ENCODE measurements around the gene MRS2.
A peak's percentile ranks its signal among the peaks of the same experiment; 100 is the strongest.

MRS2 gene

GRCh38 chr6:24425091-24425490 lies 22.4 kb downstream of the MRS2 start:
- TF ChIP-seq CTCF (IDR thresholded peaks at IDR 0.05; ENCODE audit: low read depth, low read length) = no peak
- Histone ChIP-seq H3K27me3 (ENCODE audit: insufficient read depth, low read depth, severe bottlenecking) (no peaks in the 10 kb centered on the region), H3K27ac (no peak overlapping the region), H3K4me3 (ENCODE audit: low read depth, low read length) (no peak overlapping the region), H3K9me3 (ENCODE audit: severe bottlenecking) (no peaks in the 10 kb centered on the region), H3K36me3 (peaks cover 70% of the 10 kb centered on the region)
- DNase-seq = no peak

- no peak for DNase-seq
- Histone ChIP-seq H3K36me3 (peaks cover 55% of the 10 kb centered on the region), H3K27me3 (ENCODE audit: insufficient read depth, low read depth, severe bottlenecking) (no peaks in the 10 kb centered on the region), H3K27ac (no peak overlapping the region), H3K4me3 (ENCODE audit: low read depth, low read length) (no peak overlapping the region), H3K9me3 (ENCODE audit: severe bottlenecking) (no peaks in the 10 kb centered on the region)
- TF ChIP-seq CTCF (IDR thresholded peaks at IDR 0.05; ENCODE audit: low read depth, low read length) = no peak
These were observed 24.2 kb downstream of the MRS2 start for GRCh38 chr6:24426729-24427446.

- H3K36me3 ChIP-seq = peaks cover 37% of the 10 kb centered on the region
- no peaks in the 10 kb centered on the region for H3K27me3 ChIP-seq (ENCODE audit: insufficient read depth, low read depth, severe bottlenecking)
- TF ChIP-seq CTCF (IDR thresholded peaks at IDR 0.05; ENCODE audit: low read depth, low read length) = no peak
- H3K9me3 ChIP-seq (ENCODE audit: severe bottlenecking) = no peaks in the 10 kb centered on the region
- no peak overlapping the region for H3K4me3 ChIP-seq (ENCODE audit: low read depth, low read length)
- no peak for DNase-seq
- H3K27ac ChIP-seq = no peak overlapping the region
These were observed 25.9 kb downstream of the MRS2 start for GRCh38 chr6:24428615-24429014.

GRCh38 chr6:24429146-24429545 lies 26.4 kb downstream of the MRS2 start:
- Histone ChIP-seq H3K9me3 (ENCODE audit: severe bottlenecking) (no peaks in the 10 kb centered on the region), H3K27me3 (ENCODE audit: insufficient read depth, low read depth, severe bottlenecking) (no peaks in the 10 kb centered on the region), H3K4me3 (ENCODE audit: low read depth, low read length) (no peak overlapping the region), H3K27ac (no peak overlapping the region), H3K36me3 (peaks cover 32% of the 10 kb centered on the region)
- TF ChIP-seq CTCF (IDR thresholded peaks at IDR 0.05; ENCODE audit: low read depth, low read length) = no peak
- DNase-seq = no peak

- no peaks in the 10 kb centered on the region for H3K27me3 ChIP-seq (ENCODE audit: insufficient read depth, low read depth, severe bottlenecking)
- DNase-seq = no peak
- no peaks in the 10 kb centered on the region for H3K9me3 ChIP-seq (ENCODE audit: severe bottlenecking)
- TF ChIP-seq CTCF (IDR thresholded peaks at IDR 0.05; ENCODE audit: low read depth, low read length) = no peak
- no peak overlapping the region for H3K4me3 ChIP-seq (ENCODE audit: low read depth, low read length)
- H3K36me3 ChIP-seq = peaks cover 23% of the 10 kb centered on the region
- no peak overlapping the region for H3K27ac ChIP-seq
These were observed 27.4 kb downstream of the MRS2 start for GRCh38 chr6:24430086-24430485.

GRCh38 chr6:24431045-24431451 lies 28.3 kb downstream of the MRS2 start:
- Histone ChIP-seq H3K9me3 (ENCODE audit: severe bottlenecking) (no peaks in the 10 kb centered on the region), H3K36me3 (peaks cover 13% of the 10 kb centered on the region), H3K27ac (no peak overlapping the region), H3K4me3 (ENCODE audit: low read depth, low read length) (no peak overlapping the region), H3K27me3 (ENCODE audit: insufficient read depth, low read depth, severe bottlenecking) (no peaks in the 10 kb centered on the region)
- TF ChIP-seq CTCF (IDR thresholded peaks at IDR 0.05; ENCODE audit: low read depth, low read length) = peak; percentile 59
- DNase-seq = peak; percentile 58
